ENCODE data around the gene AIF1. TPM values are rescaled to one million over a fixed set of nuclear protein-coding genes. Genes with fewer than 3 reads are reported as not detected.

The AIF1 gene
- polyA plus RNA-seq, 1 donor (not counting 4 experiments of a cell fraction or from before 2014, with no cell fraction given) = not detected

DNA sequence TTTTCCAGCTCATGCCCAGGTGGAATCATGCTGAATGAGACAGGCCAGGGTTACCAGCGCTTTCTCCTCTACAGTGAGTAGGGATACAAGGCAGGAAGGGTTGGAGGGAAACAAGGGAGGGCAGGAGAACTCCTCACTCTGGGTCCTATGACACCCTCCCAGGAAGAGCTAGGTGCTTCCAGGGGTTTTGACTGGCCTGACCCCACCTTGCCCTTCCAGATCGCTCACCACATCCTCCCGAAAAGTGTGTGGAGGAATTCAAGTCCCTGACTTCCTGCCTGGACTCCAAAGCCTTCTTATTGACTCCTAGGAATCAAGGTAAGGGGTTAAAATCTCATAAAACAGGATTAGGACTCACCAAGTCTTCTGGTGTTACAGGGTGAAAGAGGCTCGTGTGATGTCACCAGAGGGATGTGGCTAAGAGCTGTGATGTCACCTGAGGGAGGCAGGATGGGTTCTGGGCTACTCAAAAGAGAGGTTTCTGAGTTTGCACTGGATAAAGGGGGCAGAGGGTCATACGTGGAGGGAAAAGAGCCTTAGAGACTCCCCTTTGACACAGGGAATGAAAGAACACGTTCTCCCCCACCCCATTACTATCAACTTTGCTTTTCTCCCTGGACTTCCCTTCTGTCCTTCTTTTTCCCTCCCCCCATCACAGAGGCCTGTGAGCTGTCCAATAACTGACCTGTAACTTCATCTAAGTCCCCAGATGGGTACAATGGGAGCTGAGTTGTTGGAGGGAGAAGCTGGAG is 42.5 kb downstream of the AIF1 start:
- Histone ChIP-seq H3K4me1 (ENCODE audit: control insufficient read depth, extremely low read depth, insufficient read depth, low read length) (peaks cover 25% of the 10 kb centered on the region), H3K9me3 (ENCODE audit: control insufficient read depth, low read depth, low read length) (no peaks in the 10 kb centered on the region), H3K36me3 (ENCODE audit: control insufficient read depth in 2 of 2, extremely low read depth in 1 of 2, insufficient read depth in 2 of 2, low read length in 2 of 2) (peaks cover 8 to 10% of the 10 kb centered on the region in 2 experiments), H3K9me1 (ENCODE audit: control insufficient read depth, extremely low read depth, insufficient read depth, low read length) (no peaks in the 10 kb centered on the region), H3K79me2 (ENCODE audit: control insufficient read depth, insufficient read depth, low read length) (peaks cover 34% of the 10 kb centered on the region), H3K9ac (ENCODE audit: control insufficient read depth, extremely low read depth, insufficient read depth, low read length) (no peak overlapping the region), H3K27ac (ENCODE audit: control insufficient read depth, insufficient read depth, low read length) (no peak overlapping the region), H3K4me2 (ENCODE audit: control insufficient read depth, extremely low read depth, insufficient read depth, low read depth, low read length) (no peak overlapping the region), H3K27me3 (ENCODE audit: control insufficient read depth, extremely low read depth, insufficient read depth, low read length) (no peaks in the 10 kb centered on the region), H3K4me3 (ENCODE audit: control insufficient read depth in 2 of 3, extremely low read depth in 1 of 3, insufficient read depth in 2 of 3, low read depth in 1 of 3, low read length in 3 of 3) (no peak overlapping the region), H2AFZ (ENCODE audit: control insufficient read depth, low read length) (no peak overlapping the region), H4K20me1 (ENCODE audit: control insufficient read depth, extremely low read depth, insufficient read depth, low read length) (no peaks in the 10 kb centered on the region)
- dilution Hi-C loops (cut with MboI; ENCODE audit: extremely low pct_ligation_motif_present, low sequenced_read_pairs) = no loop called here
- DNase-seq (ENCODE audit: low read depth, low spot score) = no peak
- no peak for FAIRE-seq
- TF ChIP-seq, protein P1, sequence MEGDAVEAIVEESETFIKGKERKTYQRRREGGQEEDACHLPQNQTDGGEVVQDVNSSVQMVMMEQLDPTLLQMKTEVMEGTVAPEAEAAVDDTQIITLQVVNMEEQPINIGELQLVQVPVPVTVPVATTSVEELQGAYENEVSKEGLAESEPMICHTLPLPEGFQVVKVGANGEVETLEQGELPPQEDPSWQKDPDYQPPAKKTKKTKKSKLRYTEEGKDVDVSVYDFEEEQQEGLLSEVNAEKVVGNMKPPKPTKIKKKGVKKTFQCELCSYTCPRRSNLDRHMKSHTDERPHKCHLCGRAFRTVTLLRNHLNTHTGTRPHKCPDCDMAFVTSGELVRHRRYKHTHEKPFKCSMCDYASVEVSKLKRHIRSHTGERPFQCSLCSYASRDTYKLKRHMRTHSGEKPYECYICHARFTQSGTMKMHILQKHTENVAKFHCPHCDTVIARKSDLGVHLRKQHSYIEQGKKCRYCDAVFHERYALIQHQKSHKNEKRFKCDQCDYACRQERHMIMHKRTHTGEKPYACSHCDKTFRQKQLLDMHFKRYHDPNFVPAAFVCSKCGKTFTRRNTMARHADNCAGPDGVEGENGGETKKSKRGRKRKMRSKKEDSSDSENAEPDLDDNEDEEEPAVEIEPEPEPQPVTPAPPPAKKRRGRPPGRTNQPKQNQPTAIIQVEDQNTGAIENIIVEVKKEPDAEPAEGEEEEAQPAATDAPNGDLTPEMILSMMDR (optimal IDR thresholded peaks at IDR 0.05 in 1 of 3, IDR thresholded peaks at IDR 0.05 in 1 of 3, conservative IDR thresholded peaks at IDR 0.05 in 1 of 3; ENCODE audit: extremely low read depth in 1 of 3, insufficient read depth in 2 of 3, low read length in 3 of 3) = no peak
- no peak for TF ChIP-seq EZH2 (IDR thresholded peaks at IDR 0.05; ENCODE audit: low read length)

DNA sequence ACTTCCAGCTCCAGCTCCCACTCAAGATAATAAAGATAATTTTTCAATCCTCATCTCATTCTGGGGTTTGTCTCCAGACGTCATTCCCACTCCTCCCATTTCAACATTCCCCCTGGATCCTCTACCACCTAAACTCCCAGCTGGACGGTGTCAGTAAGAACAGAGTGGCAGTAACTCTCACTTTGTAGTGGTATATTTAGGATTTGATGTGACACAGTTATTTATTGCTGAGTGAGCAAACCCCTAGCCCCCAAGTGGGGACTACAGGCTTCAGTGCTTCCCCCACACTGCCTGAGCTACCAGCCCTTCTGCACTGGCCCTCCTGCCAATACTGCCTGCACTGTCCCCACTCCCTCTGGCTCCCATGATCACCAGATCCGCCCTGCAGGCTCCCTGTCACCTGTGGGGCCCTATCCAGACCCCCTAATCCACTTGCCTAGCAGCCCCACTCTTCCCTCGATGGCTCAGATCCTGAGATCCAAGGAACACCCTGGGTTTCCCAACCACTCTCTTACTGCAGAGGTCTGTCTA is 43.2 kb downstream of the AIF1 start:
- peak overlapping the region; percentile 96 for H3K4me2 ChIP-seq (ENCODE audit: control insufficient read depth, extremely low read depth, insufficient read depth, low read depth, low read length)
- H3K9me1 ChIP-seq (ENCODE audit: control insufficient read depth, extremely low read depth, insufficient read depth, low read length) = no peaks in the 10 kb centered on the region
- H3K9ac ChIP-seq (ENCODE audit: control insufficient read depth, extremely low read depth, insufficient read depth, low read length) = no peak overlapping the region
- FAIRE-seq (no peak), DNase-seq (ENCODE audit: low read depth, low spot score) (no peak)
- H3K27ac ChIP-seq (ENCODE audit: control insufficient read depth, insufficient read depth, low read length) = no peak overlapping the region
- H4K20me1 ChIP-seq (ENCODE audit: control insufficient read depth, extremely low read depth, insufficient read depth, low read length) = no peaks in the 10 kb centered on the region
- H2AFZ ChIP-seq (ENCODE audit: control insufficient read depth, low read length) = no peak overlapping the region
- H3K4me3 ChIP-seq (ENCODE audit: control insufficient read depth in 2 of 3, extremely low read depth in 1 of 3, insufficient read depth in 2 of 3, low read depth in 1 of 3, low read length in 3 of 3) = no peak overlapping the region
- no peak for TF ChIP-seq EZH2 (IDR thresholded peaks at IDR 0.05; ENCODE audit: low read length)
- TF ChIP-seq, protein P1 (optimal IDR thresholded peaks at IDR 0.05 in 1 of 3, IDR thresholded peaks at IDR 0.05 in 1 of 3, conservative IDR thresholded peaks at IDR 0.05 in 1 of 3; ENCODE audit: extremely low read depth in 1 of 3, insufficient read depth in 2 of 3, low read length in 3 of 3) = no peak
- H3K27me3 ChIP-seq (ENCODE audit: control insufficient read depth, extremely low read depth, insufficient read depth, low read length) = no peaks in the 10 kb centered on the region
- dilution Hi-C loops (cut with MboI; ENCODE audit: extremely low pct_ligation_motif_present, low sequenced_read_pairs) = no loop called here
- H3K79me2 ChIP-seq (ENCODE audit: control insufficient read depth, insufficient read depth, low read length) = peaks cover 34% of the 10 kb centered on the region
- H3K36me3 ChIP-seq (ENCODE audit: control insufficient read depth in 2 of 2, extremely low read depth in 1 of 2, insufficient read depth in 2 of 2, low read length in 2 of 2) = peaks cover 8 to 10% of the 10 kb centered on the region in 2 experiments
- peaks cover 27% of the 10 kb centered on the region for H3K4me1 ChIP-seq (ENCODE audit: control insufficient read depth, extremely low read depth, insufficient read depth, low read length)
- H3K9me3 ChIP-seq (ENCODE audit: control insufficient read depth, low read depth, low read length) = no peaks in the 10 kb centered on the region
